GM23248 (cell line): ENCODE data around the gene BCL7A.

Source experiments
- EZH2 ChIP-seq: fragments of 200-600 bp; sonication (generic); IDR thresholded peaks from 2 replicates; pipeline ENCODE4 v1.6.1; 2018; ENCODE audit warnings: antibody characterized with exemption, mild to moderate bottlenecking; ENCODE audit not compliant: insufficient read depth, poor library complexity, severe bottlenecking
- EZH2phosphoT487 ChIP-seq: fragments of 200-600 bp; sonication (generic); IDR thresholded peaks from 2 replicates; pipeline ENCODE4 v1.6.1; 2018; ENCODE audit warnings: antibody characterized with exemption, moderate library complexity, mild to moderate bottlenecking, low read depth; ENCODE audit not compliant: insufficient read depth

- TF ChIP-seq EZH2phosphoT487, result no peak
- no peak for TF ChIP-seq EZH2
These were observed 29.4 kb upstream of the BCL7A start for GRCh38 chr12:121992059-121992879.
